GM19025 (cell line): ENCODE data around the gene NKIRAS1.
"Not testable (repeated sequence)": the region's sequence is repeated elsewhere in the genome, so short reads cannot be mapped to it uniquely, and the experiment has no call there.

ENCODE experiments used
- ATAC-seq: cut with Tn5 transposase; IDR thresholded peaks from one replicate; pipeline ENCODE4 v1.9.1; 2021; ENCODE audit warnings: mild to moderate bottlenecking, low read depth, moderate library complexity; ENCODE audit not compliant: unreplicated experiment

NKIRAS1 gene

DNA sequence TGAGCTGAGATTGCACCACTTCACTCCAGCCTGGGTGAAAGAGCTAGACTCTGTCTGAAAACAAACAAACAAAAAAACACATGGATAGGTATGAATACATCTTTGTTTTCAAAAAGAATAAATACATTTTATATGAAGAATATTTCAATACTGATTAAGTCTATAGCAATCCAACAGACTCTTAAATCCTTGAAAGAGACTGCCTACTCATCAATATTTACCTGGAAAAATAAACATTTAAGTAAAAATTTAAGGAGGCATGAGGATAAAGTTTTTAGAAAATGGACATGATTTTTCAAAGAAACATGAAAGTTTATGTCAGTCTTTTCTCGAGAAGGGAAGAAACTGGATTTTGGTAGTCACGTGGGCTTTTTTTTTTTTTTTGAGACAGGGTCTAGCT lies 5.4 kb downstream of the NKIRAS1 start:
- no peak for ATAC-seq

DNA sequence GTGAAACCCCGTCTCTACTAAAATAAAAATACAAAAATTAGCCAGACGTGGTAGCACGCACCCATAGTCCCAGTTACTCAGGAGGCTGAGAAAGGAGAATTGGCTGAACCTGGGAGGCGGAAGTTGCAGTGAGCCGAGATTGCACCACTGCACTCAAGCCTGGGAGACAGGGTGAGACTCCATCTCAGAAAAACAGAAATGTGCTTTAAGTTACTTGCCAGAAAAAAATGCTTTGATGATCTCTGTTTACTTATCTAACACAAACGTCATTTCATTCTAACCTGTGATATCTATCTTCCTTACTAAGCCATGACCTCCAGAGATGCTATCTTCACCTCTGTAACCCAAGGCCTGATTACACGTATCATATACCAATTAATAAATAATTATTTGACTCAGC lies 7.4 kb downstream of the NKIRAS1 start:
- ATAC-seq = no peak

DNA sequence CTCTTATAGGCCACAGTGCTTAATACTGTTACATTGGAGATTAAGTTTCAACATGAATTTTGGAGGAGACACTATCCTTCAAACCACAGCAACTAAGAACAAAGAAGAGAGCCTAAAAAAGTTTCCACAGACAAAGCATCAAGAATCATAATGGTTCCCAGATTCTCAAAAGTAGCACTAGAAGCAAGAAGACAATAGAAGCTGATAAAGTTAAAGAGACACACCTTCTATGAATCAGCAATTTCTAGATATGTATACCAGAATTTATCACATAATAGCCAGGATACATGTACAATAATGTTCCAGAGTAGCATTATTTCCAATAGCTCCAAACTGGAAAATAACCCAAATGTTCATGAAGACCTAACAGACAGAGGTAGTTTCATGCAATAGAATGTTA lies 12.2 kb downstream of the NKIRAS1 start:
- ATAC-seq = no peak

DNA sequence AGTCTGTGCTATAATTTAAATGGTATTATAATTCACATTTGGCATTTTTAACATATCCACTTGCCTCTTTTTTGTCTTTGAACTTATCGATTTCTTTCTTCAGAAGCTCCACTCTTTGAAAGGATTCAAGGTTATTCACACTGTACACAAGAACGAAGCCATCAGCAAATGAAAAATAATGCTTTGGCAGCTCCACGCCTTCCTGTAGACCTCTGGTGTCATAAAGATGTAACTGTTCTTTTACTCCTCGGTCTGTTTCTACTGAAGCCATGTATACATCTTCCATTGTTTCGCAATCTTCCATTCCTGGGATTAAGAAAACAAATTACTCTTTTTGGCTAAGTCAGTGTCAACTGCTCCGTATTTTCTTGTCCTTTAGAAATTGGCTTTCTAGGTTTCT lies 16.0 kb downstream of the NKIRAS1 start:
- ATAC-seq = no peak

DNA sequence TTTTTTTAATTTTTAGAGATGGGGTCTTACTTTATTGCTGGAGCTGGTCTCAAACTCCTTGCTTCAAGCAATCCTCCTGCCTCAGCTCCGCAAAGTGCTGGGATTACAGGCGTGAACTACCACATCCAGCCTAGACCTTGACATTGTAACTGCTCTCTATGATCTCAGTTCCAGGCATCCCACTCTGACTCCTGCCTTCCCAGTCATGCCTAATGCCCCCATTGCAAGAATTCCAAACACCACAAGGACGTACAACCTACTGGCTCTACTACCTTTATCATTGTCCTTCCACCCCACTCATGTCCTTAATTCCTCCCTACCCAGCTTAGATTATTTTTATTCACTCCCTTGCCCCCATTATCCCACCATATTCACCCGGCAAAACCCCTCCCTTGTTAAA lies 21.6 kb downstream of the NKIRAS1 start:
- no peak for ATAC-seq

DNA sequence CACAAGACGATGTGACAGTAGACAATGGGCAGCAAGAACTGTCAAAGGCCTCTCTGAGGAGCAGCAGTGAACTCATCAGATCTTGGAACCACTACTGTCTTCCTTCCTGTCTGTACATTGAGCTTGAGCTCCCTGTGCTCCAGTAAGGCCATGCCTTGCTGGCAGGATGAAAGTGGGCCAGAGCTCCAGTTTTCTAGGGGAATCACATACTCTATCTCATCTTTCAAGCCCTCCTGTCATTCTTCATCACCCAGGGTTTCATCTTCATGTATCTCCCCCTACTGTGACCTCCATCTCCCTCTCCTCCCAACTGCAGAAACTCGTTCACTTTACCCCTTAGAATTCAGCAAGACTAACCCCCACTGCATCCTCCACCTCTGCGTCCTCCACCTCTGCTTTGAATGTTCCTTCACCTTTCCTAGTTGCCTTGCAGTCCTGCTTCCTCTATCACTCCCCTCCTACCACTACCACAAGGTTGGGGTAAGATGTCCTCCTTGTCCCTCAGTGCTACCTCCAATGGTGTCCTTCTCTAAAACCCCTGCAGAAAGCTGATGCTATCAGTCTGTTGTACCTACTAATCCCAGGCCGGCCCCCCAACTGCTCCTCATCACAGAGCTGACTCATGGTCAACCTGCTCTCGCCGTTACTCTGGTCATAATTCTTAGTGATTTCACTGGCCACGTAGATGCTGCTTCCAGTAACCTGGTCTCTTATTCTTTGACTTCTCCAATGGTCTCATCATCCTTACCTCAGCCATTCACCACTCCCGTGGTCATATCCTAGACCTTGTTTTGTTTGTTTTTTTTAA lies 22.3 kb downstream of the NKIRAS1 start:
- ATAC-seq = no peak

DNA sequence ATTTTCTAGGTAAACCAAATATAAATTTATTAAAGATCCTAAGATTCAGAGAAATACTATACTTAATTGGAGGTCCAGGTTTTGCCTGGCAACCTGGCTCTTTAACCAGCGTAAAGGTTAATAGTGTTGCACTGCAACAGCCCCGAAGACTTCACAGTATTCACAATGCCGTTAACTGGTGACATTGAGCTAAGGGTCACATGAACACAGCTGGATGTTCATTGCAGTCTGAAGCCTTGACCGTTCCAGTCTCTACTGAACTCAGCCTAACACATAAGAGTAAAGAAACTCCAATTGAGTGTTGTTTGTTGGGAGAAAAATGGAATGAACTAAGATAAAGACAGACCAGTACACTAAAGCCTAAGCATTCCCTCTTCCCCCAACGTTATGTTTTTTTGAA lies 26.8 kb downstream of the NKIRAS1 start:
- no peak for ATAC-seq

DNA sequence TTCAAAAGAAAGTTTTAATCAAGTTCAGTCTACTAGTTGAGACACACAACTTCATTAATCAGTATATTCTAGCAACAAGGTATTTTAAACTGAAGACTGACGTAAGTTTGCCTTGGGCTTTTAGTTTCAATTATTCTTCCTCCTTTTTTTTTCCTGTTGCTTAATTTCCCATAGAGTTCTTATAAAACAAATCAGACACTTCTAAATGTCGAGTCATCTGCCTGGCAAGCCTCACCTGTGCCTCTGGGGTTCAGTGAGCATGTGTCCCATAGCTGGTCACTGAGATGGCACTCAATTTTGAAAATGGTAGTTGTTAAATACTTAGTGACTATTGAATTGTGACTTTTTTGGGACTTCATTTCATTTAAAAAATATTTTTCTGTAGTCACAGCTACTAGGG lies 27.4 kb downstream of the NKIRAS1 start:
- no peak for ATAC-seq

DNA sequence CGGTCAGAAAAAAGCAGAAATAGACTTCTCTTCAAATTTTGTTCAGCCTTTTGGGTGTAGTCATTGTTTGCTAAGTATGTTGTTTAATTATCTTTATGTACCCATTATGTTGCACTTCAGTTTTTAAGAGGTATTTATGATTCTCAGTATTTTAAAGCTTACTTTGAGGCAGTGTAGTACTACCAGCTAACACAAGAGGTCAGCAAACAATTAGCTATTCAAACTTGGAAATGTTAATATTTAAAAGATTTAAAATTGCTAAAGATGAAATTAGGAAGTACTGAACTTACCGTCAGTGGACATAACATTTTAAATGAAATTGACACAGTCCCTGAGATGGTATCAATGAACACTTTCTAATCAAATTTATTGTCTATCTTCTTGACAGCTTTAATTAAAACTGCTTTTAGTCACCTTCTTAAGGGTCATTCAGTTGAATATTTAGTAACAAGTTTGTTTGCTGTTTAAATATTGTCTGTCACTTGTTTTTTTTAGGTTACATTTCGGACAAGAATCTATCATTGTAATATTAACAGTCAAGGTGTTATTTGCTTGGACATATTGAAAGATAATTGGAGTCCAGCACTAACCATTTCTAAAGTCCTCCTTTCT lies 28.1 kb downstream of the NKIRAS1 start:
- ATAC-seq = no peak

DNA sequence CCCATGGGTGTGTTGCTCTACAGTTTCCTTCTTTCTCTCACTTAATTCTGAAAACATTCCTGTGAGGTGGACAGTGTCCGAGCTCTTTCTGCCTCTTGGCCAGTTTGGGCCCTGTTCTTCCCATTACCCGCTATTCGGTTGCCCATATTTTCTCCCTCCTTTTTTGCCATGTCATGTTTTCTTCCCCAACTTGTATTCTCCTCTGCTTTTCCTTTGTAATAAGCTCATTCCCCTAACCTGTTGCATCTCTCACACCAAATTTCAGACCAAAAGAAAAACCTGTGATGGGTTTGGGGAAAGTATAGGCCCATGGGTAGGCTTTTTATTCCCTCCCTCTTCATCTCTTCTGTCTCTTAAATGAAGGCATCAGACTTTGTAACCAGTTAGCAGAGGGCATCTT lies 30.5 kb downstream of the NKIRAS1 start:
- no peak for ATAC-seq

DNA sequence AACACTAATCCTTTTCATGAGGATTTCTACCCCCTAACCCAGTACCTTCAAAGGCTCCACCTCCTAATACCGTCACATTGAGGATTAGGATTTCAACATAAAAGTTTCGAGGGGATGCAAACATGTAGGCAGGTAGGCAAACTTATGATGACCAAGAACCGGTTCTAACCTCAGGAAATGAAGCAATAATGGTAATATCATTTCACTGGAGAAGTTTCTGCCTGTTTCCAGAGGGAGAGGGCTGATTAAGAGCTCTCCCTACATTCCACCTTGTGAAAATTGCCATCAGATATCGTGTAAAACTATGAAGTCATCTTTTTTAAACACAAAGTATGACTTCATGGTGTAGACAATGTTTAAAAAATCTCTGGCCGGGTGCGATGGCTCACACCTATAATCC lies 31.6 kb downstream of the NKIRAS1 start:
- ATAC-seq = no peak

DNA sequence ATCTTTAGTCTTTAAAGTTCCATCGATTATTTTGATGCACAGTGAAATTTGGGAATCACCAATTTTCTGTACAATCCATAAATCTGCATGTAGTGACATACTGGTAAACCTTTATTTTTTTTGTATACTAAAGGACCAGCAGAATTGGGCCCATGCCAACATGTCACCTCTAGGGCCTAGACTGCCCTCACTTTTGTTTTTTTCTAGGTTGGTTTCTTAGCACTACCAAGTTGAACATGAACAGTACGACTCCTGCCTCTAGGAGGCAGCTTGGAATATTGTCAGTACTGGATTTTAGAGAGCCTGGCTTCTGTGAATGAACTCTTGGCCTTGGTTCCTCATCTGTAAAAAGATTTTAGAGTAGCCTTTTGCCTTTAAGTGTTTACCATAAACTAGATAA lies 32.3 kb downstream of the NKIRAS1 start:
- no peak for ATAC-seq

DNA sequence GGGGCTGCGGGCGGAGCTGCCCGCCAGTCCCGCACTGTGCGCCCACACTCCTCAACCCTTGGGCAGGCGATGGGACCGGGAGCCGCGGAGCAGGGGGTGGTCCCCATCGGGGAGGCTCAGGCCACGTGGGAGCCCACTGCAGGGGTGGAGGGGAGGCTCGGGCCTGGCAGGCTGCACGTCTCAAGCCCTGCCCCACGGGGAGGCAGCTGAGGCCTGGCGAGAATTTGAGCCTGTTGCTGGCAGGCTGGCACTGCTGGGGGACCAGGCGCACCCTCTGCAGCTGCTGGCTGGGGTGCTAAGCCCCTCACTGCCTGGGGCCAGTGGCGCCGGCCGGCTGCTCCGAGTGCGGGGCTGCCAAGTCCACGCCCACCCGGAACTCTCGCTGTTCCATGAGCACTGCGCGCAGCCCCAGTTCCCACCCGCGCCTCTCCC lies 34.3 kb downstream of the NKIRAS1 start:
- ATAC-seq = no peak

DNA sequence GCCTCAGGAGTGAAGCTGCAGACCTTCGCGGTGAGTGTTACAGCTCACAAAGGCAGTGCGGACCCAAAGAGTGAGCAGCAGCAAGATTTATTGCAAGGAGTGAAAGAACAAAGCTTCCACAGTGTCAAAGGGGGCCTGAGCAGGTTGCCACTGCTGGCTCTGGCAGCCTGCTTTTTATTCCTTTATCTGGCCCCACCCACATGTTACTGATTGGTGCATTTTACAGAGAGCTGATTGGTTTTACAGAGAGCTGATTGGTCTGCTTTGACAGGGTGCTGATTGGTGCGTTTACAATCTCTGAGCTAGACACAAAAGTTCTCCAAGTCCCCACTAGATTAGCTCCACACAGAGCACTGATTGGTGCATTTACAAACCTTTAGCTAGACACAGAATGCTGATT lies 34.8 kb downstream of the NKIRAS1 start:
- not testable (repeated sequence) for ATAC-seq

DNA sequence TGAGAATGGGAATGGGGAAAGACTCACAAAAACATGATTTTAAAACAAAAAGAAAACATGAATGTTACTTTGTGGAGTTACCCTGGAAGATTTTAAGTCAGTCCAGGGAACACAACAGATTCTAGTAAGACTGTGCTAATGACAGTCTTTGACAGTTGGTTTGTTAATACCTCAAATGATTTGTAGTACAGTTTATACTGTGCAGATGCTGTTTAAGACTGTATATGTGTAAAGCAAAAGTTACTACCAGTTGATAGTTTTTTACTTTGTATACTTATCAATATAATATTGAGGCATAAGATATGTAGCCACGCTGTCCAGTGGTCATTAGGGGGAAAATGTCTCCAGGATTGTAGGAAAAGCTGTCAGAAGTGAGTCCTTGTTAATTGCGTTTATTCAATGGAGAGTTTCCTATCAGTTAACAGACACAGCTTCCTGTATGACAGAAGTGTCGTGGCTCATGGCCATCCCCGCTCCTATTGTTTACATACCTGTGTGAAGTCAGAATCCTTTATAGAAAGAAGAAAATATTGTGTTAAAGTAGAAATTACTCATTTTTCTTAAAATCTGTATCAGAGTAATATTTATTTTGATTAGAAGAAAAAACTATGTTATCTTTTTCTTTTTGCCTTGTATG lies 36.0 kb downstream of the NKIRAS1 start:
- ATAC-seq = no peak

DNA sequence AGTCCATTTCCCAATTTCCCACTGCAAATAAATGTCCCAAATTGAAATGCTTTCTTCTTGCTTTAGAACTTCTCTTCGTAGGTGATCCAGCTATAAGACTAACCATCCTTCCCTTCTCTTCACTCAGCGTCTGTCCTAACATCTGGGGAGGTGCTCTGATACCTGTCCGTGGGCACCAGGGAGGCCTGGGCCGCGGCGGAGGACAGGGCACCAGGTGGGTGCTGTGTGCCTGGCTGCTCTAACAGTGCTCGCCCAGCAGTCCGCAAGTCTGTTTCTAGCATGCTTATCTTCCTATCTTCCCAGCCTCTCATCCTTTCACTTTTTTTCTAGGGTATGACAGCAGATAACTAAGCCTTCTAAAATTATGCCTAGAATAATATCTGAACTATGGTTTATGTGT lies 37.3 kb downstream of the NKIRAS1 start:
- no peak for ATAC-seq

DNA sequence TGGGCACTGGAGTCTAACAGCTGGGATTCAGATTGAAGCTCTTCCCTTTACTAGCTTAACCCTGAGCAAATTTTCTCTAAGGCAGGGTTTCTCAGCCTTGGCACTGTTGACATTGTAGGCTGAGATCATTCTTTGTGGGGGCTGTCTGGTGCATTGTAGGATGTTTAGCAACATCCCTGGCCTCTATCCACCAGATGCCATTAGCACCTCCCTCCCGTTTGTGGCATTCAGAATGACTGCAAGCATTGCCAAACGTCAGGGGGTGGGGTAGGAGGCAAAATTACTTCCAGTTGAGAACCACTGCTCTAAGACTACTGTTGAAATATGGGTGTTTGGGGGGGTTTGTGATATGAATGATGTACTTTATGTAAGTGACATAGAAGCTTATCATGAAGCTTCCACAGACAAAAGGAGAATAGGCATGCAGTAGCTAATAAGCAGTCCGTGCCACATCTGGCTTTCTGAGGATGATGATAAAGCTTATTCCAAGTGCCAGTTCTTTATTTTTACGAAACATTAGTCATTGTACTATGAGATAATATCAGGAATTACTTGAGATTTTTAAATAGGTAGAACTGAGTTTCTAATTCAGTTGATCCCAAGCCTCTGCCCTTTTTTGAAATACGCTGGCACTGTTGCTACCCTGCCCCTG lies 39.3 kb downstream of the NKIRAS1 start:
- no peak for ATAC-seq

DNA sequence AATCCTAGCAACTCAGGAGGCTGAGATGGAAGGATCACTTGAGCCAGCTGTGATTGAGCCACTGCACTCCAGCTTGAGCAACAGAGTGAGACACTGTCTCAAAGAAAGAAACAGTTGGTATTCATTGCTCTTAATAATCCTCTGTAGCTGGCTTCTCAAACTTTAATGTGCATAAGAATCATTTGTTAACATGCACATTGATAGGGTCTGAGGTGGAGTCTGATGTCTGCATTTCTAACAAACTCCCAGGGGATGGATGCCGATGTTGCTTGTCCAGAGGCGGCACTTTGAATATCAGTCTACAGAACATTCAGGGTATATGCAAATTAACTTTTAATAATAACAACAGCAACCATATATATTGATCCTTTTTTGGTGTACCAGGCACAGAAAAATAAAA lies 39.9 kb downstream of the NKIRAS1 start:
- ATAC-seq = no peak

DNA sequence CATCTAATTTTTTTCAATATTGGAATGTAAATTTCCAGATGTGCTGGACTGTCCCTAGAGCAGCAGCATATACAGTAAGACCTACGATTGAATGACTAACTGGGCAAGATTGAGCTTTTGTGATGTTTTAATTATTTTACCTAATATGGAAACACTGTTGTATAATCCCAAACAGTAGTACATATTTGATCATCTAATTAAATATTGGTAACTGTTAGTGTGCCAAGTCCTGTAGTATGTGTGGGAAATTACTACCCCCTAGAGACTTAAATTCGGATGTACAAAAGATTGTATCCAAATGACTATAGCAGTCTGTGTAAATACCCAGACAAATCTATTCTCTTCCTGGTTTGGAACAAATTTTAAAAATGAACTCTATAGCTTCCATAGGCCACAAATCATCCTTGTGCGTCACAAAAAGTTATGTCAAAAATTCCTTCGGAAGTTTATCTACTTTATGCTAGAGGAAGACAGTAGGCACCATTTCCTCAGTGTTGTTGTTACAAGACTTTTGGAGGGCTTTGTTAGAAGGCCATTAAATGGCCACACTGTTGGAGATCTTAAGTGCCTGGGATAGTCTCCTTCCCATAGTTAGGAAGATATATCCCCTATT lies 41.6 kb downstream of the NKIRAS1 start:
- ATAC-seq = no peak

DNA sequence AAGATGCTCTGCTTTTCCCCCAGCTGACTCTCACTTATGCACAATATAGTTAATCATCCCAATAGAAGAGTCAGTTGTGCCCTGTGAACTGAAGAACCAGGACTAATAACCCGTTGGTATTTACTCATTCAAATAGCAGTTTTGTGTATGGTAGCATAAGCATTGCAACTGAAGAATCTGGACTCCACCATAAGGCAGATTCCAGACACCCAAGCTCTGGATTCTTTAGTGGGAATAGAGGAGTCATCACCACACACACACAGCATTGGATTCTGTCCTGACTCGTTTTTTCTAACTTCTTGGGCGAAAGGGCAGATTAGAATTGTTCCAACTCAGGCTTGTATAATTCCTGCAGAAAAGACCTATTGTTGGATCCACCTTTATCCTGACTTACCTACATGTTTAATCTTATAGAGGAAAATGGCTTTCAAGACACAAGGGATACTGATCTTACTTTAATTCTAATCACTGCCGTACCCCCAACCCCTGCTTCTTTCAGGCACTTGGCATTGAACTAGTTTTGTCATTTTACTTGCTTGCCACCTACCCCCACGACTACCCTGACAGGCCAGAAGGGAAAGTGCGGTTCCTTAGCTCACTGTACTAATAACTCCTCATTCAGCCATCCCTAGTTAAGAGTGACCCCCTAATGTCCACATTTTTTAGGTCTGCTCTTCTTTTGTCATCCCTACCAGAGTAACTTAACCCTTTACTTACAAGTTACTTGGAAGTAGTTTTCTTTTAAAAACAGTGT lies 42.3 kb downstream of the NKIRAS1 start:
- no peak for ATAC-seq
